ENCODE measurements around the gene ANO5.
A peak's percentile ranks its signal among the peaks of the same experiment; 100 is the strongest.

Gene ANO5, protein sequence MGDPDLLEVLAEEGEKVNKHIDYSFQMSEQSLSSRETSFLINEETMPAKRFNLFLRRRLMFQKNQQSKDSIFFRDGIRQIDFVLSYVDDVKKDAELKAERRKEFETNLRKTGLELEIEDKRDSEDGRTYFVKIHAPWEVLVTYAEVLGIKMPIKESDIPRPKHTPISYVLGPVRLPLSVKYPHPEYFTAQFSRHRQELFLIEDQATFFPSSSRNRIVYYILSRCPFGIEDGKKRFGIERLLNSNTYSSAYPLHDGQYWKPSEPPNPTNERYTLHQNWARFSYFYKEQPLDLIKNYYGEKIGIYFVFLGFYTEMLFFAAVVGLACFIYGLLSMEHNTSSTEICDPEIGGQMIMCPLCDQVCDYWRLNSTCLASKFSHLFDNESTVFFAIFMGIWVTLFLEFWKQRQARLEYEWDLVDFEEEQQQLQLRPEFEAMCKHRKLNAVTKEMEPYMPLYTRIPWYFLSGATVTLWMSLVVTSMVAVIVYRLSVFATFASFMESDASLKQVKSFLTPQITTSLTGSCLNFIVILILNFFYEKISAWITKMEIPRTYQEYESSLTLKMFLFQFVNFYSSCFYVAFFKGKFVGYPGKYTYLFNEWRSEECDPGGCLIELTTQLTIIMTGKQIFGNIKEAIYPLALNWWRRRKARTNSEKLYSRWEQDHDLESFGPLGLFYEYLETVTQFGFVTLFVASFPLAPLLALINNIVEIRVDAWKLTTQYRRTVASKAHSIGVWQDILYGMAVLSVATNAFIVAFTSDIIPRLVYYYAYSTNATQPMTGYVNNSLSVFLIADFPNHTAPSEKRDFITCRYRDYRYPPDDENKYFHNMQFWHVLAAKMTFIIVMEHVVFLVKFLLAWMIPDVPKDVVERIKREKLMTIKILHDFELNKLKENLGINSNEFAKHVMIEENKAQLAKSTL

GRCh38 chr11:22192642-22193347 lies at the start of gene ANO5:
Gene ANO5 (plus strand): TSS chr11:22193085. CDS start chr11:22193493, 408 bp downstream.
- peak within 1 kb of the TSS; percentile 26 for H3K4me3 ChIP-seq (ENCODE audit: low read depth, low read length)
- DNase-seq (ENCODE audit: low read depth) = no peak

GRCh38 chr11:22151649-22152197 lies 41.2 kb upstream of the ANO5 start:
- DNase-seq (ENCODE audit: low read depth) = no peak

GRCh38 chr11:22157531-22157930 lies 35.4 kb upstream of the ANO5 start:
- H3K4me3 ChIP-seq (ENCODE audit: low read depth, low read length) = no peak overlapping the region
- DNase-seq (ENCODE audit: low read depth) = no peak

More at GRCh38 chr11:22151649-22152197, 41.2 kb upstream of the ANO5 start:
- no peak overlapping the region for H3K4me3 ChIP-seq (ENCODE audit: low read depth, low read length)

GRCh38 chr11:22161489-22161888 lies 31.4 kb upstream of the ANO5 start:
- no peak overlapping the region for H3K4me3 ChIP-seq (ENCODE audit: low read depth, low read length)
- no peak for DNase-seq (ENCODE audit: low read depth)

GRCh38 chr11:22162756-22163155 lies 30.1 kb upstream of the ANO5 start:
- H3K4me3 ChIP-seq (ENCODE audit: low read depth, low read length) = no peak overlapping the region
- DNase-seq (ENCODE audit: low read depth) = no peak

- H3K4me3 ChIP-seq (ENCODE audit: low read depth, low read length) = no peak overlapping the region
- DNase-seq (ENCODE audit: low read depth) = no peak
Observed at GRCh38 chr11:22163394-22163797, 29.5 kb upstream of the ANO5 start.

DNA sequence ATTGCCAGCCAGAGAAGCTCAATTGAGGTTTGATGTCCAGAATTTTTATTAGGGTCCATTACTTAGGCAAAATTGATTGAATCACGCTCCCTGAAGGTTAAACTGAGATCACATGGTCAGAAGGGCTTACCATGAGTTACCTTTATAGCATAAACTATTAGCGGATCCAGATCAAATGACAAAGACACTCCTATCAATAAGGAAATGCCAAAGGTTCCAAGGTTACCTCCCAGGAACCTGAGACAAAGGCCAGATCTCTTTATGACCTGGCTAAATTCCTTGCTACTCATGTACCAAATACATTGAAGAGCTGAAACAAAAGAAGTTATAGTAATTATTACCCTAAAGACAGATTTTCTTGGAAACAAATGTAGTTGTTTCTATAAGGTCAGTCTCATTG lies 27.8 kb upstream of the ANO5 start:
- no peak for DNase-seq (ENCODE audit: low read depth)
- H3K4me3 ChIP-seq (ENCODE audit: low read depth, low read length) = no peak overlapping the region

DNA sequence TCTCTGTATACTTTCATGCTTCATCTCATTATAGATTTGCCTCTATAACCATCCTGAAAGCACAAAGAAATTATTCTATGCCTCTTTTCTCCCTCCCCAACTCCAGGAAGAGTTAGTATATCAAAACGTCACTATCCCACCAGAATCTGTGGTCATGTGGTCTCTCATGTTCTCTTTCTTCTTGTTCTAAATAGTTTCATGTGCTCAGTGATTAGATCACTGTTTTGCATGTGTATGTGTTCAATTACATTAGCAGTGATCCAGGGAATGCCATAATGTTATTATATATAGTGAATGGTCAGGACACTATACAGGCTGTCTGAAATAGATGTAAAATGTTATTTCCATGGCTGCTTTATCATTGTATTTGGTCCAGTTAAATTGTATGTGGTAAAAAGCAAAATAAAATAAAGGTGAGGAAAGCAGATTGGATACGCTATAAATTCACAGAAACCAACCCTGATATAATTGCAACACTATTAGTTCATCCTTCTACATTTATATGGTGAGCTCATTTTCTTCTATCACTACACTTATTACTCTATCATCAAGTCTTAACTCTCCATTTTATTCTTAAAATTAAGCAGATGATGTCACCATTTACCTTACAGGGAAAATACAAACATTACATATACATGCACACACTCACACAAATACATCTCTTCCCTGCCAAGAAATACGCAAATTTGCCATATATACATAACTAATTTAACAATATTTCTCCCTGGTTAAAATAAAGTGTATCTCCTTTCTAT lies 26.9 kb upstream of the ANO5 start:
- DNase-seq (ENCODE audit: low read depth) = no peak
- no peak overlapping the region for H3K4me3 ChIP-seq (ENCODE audit: low read depth, low read length)

DNA sequence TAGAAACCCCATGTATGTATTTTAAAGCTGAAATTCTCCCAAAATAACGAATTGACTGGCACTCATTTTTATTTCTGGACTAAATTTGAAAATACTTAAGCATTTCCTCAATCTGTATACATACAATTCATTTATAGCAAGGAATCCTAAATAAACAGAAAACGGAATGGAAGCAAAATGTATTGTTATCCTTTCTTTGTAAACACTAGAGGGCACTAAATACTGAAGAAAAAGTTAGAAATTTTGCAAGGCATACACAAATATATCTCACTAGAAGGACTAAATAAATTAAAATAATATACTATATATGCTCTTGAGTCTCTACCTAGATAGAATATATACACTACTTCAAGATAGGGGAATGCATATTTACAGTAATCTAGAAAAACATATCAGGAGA lies 23.1 kb upstream of the ANO5 start:
- no peak for DNase-seq (ENCODE audit: low read depth)
- H3K4me3 ChIP-seq (ENCODE audit: low read depth, low read length) = no peak overlapping the region

DNA sequence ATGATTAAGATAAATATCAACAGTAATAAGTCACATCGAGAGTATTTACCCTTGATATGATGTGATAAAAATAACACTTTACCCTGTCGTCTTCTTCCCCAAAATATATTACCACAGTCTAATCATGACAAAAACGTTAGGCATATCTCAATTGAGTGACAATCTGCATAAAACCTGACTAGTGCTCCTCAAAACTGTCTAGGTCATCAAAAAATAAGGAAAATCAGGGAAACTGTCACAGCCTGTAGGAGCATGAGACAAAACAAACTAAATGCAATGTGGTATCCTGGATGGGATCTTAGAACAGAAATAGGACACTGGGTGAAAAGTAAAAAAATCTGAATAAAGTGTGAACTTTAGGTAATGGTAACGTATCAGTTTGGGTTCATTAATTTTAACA lies 19.4 kb upstream of the ANO5 start:
- H3K4me3 ChIP-seq (ENCODE audit: low read depth, low read length) = no peak overlapping the region
- no peak for DNase-seq (ENCODE audit: low read depth)

DNA sequence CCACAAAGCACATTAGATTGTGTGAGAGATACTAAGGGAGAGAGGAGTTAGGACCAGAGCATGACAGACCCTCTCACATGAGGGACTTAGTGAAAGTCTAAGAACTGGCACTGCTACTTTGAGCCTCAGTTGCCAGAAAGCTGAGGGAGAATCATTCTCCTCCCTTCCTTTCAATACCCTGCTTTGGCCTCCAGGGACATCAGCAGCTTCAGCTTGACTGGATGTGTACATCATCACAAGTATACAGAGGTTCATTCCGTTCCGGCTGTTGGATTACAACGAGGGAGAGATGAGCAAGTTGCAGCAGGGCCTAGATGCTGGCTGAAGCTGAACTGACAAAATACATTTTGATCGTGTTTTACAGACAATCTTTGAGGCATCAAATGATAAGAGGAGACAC lies 15.7 kb upstream of the ANO5 start:
- DNase-seq (ENCODE audit: low read depth) = no peak
- H3K4me3 ChIP-seq (ENCODE audit: low read depth, low read length) = no peak overlapping the region

GRCh38 chr11:22179626-22180025 lies 13.3 kb upstream of the ANO5 start:
- DNase-seq (ENCODE audit: low read depth) = no peak
- H3K4me3 ChIP-seq (ENCODE audit: low read depth, low read length) = no peak overlapping the region

GRCh38 chr11:22180131-22180530 lies 12.8 kb upstream of the ANO5 start:
- H3K4me3 ChIP-seq (ENCODE audit: low read depth, low read length) = no peak overlapping the region
- DNase-seq (ENCODE audit: low read depth) = no peak

GRCh38 chr11:22189660-22190059 lies 3.2 kb upstream of the ANO5 start:
- no peak overlapping the region for H3K4me3 ChIP-seq (ENCODE audit: low read depth, low read length)
- DNase-seq (ENCODE audit: low read depth) = no peak

GRCh38 chr11:22190827-22191463 lies 1.9 kb upstream of the ANO5 start:
- no peak overlapping the region for H3K4me3 ChIP-seq (ENCODE audit: low read depth, low read length)
- no peak for DNase-seq (ENCODE audit: low read depth)

- peak overlapping the region; percentile 26 for H3K4me3 ChIP-seq (ENCODE audit: low read depth, low read length)
- no peak for DNase-seq (ENCODE audit: low read depth)
Observed at GRCh38 chr11:22192289-22192641, 620 bp upstream of the ANO5 start.

DNA sequence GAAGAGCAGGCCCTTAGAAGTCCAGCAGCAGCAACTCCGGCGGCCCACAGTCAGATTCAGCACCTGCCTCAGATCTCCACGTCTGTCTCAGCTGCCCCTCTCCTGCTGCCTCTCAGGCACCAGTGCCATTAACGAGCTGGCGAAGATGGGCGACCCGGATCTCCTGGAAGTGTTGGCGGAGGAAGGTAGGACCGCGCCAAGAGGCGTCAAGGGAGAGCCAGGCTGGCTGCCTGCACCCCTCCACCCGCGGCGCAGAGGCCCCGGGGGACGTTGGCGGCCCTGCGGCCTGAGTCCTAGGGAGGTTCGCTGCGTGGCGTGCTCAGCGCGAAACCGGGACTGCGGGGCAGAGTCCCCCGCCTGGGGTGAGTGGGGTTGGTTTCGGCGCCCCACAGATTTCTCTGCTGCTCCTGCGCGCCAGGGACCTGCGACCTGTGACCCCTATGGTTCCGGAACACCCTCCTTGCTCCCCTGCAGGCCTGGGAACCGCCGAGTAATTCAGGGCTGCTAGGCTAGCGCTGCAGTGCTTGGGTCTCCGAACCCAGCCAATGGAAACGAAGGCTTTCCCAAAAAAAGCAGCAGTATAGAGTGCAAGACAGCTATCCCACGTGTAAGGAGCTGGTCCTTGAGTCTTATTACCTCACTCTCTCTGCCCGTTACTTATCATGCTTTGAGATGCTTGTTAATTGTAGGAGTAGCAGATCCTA lies 615 bp downstream of the ANO5 start:
- H3K4me3 ChIP-seq (ENCODE audit: low read depth, low read length) = peak overlapping the region; percentile 26
- no peak for DNase-seq (ENCODE audit: low read depth)

DNA sequence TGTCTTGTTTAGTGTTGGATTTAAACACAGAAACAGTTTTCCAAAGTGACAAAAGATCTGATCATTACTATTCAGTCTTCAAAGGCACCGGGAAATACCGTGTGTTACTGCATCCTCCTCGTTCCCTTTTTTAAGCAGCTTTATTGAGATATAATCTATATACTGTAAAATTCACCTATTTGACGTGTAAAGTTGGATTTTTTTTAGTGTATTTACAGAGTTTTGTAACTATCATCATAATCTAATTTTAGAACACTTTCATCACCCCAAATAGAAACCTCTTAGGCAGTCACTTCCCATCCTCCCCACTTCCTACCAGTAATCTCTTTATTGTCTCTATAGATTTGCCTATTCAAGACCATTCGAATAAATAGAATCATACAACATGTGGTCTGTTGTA lies 1.4 kb downstream of the ANO5 start:
- no peak for DNase-seq (ENCODE audit: low read depth)
- no peak overlapping the region for H3K4me3 ChIP-seq (ENCODE audit: low read depth, low read length)
